Stimulated activated CD4-positive, alpha-beta T cell treated with anti-CD3 and anti-CD28 coated beads, Interleukin-2, amount 100 ng/mL, for 48 hours (primary cell): ENCODE measurements around the gene TMEM259.

Experiments used
- DNase-seq, 2 donors: peaks; one replicate each; pipeline ENCODE4 v3.0.0-alpha.2; 2020

TMEM259 gene

DNA sequence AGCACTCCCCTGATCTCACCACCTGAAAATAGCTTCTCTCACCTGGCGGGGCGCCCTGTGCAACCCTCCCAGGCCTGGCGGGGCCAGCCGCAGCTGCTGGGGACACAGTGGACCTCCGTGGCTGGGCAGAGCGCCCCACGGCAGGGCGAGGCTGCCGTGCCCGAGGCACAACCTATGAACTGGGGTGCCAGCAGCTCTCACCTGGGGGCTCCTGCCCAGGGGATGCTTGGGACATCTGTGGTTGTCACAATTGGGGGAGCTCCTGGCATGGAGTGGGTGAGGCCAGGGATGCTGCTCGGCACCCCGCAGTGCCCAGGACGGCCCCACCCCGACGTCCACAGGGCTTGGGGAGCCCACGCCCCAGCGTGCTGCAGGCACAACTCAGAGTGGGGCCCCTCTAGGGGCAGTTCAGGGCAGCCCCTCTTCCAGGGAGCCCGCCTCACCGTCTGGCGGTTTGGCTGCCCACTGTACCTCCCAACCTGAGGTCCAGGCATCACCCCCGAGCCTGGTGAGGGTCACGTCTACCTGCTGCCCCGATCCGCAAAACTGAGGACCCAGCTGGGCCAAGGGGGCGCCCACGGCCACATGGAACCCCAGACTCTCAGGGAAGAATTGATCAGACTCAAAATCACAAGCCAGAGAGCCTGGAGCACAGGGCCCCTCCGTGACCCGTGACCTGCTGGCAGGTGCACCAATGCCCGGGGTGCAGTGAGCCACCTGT lies 5.7 kb downstream of the TMEM259 start:
- no peak for DNase-seq

DNA sequence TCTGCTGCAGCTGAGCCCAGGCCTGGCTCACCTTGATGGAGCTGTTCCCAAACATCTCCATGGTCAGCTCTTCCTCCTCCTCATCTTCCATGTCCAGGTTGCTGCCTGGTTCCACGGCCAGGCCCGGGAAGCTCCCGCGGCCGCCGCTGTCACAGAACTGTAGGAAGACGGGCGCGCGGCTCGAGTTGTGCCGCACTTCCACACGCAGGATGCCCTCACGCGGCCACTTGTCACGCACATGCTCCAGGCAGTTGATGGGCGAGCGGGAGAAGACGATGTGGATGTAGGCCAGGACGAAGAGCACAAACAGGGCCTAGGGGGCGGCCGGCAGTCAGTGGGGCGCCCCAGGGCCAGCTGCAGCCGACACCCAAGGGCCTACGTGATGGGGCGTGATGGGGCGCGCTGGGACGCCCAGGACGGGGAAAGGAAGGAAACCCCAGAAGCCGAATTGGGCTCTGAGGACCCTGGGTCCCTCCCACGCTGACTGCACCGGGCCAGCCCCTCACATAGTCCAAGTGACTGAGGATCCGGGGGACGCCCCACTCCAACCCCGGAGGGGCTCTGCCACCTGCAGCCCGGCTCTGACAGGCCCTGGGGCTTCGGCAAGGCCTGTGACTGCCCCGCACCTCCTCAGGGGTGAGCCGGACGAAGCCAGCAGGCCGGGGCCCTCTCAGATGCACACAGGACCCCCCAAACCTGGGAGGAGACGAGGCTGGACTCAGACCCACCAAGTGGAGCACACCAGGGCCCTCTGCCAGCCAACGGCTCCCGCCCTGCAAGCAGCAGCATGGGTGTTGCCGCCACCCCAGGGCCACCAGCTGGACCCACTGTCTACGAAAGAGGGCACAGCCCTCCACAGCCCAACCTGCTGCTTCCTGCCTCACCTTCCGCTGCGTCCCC lies 6.5 kb downstream of the TMEM259 start:
- DNase-seq = no peak

DNA sequence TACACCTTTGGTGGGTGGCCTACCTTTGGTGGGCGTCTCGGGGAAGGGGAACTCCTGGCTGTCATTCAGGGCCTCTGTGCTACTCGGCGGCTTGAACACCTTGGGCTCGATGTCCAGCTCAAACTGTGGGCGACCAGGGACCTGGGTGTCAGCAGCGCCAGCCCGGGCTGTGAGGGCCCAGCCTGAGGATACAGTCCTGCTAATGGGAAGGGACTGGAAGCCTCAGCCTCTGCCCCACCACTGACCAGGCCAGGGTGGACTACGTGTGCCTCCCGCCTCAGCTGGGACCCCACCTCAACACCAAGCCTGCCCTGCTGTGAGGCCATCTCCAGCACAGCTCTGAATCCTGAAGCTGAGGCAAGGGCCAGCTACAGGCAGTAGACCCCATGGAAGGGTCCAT lies 7.7 kb downstream of the TMEM259 start:
- no peak for DNase-seq

DNA sequence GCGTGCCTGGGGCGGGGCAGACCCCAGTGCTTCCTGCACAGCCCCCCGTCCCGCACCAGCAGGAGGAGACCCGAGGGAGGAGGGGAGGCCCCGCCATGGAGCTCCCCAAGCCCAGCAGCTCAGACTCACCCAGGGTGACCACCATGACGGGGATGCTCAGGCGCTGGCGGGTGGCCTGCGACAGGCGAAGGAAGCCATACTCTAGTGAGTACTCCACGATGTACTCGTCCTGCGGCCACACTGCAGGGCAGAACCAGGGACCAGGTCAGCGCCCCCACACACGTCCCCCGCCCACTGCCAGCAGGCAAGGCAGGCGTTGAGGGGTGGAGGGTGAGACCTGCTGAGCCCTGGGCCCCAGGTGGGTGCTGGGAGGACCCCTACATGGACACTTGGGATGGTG lies 8.6 kb downstream of the TMEM259 start:
- DNase-seq = no peak

DNA sequence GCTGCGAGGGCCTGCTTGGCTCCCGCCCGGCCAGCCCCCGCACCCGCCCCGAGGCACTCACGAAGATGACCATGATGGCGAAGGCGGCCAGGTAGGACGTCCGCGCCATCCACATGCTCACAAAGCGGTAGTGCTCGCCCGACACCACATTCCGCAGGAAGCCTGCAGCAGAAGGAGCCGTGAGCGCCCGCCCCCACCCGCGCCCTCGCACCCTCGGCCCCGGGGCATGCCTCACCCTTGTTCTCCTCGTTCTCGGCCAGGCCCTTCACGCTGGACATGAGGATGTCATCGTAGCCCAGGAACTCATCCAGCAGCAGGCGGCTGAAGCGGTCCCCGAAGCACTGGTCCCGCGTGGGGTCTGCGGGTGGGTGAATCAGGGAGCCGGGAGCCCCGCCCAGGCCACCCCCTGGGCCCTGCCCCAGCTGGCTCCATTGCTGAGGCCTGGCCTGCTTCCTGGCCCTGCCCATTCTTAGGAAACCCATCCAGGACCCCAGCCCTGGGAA lies 9.0 kb downstream of the TMEM259 start:
- no peak for DNase-seq

DNA sequence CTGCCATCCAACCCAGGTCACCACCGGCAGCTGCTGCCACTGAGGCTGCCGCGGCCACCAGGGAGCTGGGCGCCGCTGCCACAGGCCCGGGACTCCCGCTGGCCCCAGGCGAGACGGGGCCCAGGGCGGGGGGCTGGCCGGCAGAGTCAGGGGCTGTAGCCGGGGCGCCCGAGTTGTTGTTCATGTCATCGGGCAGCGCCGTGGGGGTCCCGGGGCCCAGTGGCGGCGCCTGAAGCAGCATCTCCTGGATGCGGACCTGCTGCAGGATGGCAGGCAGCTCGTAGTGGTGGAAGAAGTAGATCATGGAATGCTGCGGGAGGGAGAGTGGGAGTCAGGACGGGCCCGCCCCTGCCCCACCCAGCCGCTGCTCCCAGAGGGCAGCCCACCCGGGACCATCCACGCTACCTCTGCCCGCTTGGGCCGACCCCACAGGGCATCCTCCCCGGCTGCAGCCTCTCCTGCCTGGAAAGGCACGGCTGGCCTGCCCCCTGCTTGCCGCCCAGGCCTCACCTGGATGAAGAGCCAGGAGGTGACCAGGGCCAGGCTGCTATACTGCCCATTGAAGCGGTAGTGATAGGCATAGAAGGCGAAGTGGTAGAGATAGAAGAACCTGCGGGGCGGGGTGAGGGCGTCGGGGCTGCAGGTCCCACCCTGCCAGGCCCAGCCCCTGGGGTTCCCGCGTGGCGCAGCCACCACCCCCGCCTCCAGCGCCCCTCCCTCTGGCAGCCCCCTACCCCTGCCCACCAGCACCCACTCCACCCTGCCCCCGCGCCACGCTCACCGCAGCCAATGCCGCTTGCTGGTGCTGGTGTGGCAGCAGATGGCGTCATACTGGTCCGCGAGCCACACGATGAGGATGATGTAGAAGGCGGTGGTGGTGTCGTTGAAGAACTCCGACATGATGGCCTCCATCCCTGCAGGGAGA lies 10.1 kb downstream of the TMEM259 start:
- no peak for DNase-seq

DNA sequence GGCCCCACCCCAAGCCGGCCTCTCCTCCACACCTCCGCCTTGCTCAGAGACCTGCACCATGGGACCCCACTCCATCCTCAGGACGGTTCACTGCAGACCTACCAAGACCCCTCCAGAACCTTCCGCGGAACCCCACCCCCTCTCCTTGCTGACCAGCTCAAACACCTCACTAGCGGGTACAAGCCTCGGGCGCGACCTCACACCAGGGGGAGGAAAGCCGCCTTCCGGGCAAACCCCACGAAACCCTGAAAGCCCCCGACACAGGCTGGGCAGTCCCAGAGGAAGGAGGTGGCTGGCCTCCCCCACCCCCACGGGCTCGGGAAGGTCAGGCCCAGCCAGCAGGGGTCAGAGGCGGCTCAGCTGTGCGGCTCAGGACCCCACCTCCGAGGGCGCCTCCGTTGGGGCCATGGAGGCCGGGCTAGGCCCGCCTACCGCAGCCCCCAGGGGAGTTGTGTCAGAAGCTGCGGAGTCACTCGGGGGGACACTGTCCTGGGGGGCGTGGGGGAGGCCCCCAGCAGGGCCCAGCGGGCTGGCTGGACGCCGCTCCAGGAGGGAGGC lies 10.9 kb downstream of the TMEM259 start:
- DNase-seq = no peak

DNA sequence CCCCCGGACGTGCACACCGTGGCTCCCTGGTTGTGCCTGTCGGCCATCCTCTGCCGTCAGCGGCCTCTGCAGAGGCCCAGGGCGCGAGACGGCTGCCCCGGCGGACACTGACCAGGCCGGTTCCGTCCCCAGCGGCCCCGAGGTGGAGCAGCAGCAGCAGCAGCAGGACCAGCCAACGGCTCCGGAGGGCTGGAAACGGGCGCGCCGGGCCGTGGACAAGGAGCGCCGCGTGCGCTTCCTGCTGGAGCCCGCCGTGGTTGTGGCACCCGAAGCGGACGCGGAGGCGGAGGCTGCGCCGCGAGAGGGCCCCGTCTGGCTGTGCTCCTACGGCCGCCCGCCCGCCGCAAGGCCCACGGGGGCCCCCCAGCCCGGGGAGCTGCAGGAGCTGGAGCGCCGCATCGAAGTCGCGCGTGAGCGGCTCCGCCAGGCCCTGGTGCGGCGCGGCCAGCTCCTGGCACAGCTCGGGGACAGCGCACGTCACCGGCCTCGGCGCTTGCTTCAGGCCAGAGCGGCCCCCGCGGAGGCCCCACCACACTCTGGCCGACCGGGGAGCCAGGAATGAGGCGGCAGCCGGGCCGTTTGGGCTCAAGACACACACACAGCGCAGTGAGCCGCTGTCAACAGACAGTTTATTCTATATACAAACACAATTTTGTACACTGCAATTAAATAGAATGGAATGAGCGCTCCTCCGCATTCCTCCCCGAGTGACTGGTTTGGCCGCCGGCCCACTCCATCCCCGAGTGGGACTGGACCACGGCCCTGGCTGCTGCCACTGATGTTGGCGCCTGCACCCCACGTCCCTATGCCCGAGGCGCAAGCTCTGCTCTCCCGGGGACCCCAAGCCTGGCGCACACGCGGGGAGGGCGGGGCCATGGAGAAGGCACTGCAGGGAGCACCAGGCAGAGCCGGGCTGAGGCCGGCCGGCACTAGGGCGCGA lies 11.6 kb downstream of the TMEM259 start:
- DNase-seq = no peak

DNA sequence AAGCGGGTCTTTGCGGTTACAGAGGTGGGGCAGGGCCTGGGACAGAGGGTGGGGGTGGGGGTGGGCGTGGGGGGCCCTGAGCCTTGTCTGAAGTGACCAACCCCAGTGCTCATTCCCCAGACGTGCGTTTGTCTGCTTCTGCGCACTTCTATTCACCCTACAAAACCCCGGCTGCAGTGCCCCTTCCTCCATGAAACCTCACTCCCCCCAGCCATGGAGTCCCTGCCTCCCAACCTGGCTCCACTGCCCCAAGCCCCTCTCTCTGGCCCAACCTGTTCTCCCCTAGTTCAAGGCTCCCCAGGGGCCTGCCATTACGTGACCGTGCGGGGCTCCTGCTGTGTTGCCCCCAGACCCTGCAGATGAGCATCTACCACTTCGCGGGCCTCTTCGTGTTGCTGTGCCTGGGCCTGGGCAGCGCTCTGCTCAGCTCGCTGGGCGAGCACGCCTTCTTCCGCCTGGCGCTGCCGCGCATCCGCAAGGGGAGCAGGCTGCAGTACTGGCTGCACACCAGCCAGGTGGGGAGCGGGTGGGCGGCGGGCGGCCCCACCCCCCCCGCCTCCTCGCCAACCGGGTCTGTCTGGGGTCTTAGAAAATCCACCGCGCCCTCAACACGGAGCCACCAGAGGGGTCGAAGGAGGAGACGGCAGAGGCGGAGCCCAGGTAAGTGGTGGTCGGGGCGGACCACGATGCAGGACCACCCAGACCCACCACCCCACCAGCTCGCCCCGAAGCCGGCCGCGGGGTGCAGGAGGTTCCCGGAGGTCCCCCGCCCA lies 12.5 kb downstream of the TMEM259 start:
- no peak for DNase-seq

DNA sequence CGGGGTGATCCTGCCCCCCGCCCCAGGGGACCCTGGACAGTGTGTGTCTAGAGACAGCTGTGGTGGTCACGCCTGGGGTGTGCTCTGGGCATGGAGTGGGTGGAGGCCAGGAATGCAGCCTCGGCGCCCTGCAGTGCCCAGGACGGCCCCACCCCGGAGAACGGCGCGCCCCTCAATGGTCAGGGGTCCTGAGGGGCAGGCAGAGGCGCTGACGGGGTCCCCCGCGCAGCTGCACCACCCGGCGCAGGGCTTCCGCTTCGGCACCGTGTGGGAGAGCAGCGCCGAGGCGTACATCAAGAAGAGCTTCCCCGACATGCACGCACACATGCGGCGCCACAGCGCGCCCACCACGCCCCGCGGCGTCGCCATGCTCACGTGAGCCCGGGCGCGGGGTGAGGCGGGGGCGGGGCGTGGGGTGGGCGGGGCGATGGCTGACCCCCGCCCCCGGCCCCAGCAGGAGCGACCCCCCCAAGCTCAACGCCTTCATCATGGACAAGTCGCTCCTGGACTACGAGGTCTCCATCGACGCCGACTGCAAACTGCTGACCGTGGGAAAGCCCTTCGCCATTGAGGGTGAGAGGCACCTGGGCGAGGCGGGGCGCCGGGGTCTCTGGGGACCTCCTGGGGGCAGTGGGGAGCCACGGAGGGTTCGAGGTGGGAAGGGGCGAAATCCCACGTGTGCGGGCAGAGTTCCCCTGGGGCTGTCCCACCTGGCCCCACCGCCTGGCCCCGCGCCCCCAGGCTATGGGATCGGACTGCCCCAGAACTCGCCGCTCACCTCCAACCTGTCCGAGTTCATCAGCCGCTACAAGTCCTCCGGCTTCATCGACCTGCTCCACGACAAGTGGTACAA lies 13.3 kb downstream of the TMEM259 start:
- no peak for DNase-seq

DNA sequence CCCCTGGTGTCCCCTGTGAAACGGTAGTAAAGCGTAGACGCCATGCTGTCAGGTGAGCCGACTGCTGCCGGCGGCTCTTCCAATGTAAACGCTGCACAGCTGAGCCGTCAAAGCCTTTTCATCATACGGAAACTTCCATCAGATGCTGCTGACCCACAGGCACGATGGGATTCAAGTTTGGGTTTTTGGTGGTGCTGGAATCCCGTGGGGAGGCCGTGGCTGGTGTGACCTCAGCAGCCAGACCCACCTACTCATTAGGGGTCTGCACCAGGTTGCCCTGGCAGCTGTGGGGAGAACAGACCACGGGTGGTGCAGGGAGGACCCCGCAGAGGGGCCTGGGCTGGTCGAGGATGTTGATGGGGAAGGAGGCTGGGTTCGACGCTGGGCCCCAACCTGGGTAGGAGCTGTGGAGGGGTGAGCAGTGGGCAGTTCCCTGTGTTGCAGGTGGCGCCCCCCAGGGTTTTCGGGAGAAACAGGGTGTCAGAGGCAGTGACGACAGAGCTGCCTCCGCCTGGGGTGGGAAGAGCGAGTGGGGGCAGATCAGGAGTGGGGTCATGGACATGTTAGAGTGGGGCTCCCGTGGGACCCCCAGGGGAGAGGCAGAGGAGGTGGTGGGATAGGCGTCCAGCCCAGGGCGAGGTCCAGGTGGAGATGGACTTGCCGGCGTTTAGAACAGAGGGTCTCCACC lies 14.1 kb downstream of the TMEM259 start:
- DNase-seq = no peak

DNA sequence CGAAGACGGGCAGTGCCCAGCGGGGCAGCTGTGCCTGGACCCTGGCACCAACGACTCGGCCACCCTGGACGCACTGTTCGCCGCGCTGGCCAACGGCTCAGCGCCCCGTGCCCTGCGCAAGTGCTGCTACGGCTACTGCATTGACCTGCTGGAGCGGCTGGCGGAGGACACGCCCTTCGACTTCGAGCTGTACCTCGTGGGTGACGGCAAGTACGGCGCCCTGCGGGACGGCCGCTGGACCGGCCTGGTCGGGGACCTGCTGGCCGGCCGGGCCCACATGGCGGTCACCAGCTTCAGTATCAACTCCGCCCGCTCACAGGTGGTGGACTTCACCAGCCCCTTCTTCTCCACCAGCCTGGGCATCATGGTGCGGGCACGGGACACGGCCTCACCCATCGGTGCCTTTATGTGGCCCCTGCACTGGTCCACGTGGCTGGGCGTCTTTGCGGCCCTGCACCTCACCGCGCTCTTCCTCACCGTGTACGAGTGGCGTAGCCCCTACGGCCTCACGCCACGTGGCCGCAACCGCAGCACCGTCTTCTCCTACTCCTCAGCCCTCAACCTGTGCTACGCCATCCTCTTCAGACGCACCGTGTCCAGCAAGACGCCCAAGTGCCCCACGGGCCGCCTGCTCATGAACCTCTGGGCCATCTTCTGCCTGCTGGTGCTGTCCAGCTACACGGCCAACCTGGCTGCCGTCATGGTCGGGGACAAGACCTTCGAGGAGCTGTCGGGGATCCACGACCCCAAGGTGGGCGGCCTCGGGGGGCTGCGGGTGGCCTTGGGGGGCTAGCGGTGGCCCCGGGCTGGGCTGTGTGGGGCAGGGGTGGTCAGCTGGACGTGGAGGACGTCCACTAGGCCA lies 15.9 kb downstream of the TMEM259 start:
- DNase-seq = no peak

DNA sequence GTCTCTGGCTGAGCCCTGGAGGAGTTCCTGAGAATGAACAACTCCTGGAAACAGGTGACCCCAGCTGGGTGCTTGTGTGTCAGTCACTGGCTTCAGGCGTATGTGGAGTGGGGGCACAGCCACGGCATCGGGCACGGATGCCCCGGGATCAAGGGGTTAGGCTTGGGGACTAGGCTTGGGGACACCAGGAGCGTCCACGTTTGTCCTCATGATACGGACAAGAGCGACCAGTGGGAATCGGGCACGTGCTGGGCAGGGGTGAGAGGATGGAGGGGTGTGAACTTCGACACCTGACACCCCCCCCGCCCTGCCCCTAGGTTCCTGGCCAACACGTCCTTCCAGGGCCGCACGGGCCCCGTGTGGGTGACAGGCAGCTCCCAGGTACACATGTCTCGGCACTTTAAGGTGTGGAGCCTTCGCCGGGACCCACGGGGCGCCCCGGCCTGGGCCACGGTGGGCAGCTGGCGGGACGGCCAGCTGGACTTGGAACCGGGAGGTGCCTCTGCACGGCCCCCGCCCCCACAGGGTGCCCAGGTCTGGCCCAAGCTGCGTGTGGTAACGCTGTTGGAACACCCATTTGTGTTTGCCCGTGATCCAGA lies 16.6 kb downstream of the TMEM259 start:
- no peak for DNase-seq

DNA sequence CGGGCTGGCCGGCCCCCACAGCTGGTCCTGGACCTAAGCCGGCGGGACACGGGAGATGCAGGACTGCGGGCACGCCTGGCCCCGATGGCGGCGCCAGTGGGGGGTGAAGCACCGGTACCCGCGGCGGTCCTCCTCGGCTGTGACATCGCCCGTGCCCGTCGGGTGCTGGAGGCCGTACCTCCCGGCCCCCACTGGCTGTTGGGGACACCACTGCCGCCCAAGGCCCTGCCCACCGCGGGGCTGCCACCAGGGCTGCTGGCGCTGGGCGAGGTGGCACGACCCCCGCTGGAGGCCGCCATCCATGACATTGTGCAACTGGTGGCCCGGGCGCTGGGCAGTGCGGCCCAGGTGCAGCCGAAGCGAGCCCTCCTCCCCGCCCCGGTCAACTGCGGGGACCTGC lies 17.6 kb downstream of the TMEM259 start:
- no peak for DNase-seq

DNA sequence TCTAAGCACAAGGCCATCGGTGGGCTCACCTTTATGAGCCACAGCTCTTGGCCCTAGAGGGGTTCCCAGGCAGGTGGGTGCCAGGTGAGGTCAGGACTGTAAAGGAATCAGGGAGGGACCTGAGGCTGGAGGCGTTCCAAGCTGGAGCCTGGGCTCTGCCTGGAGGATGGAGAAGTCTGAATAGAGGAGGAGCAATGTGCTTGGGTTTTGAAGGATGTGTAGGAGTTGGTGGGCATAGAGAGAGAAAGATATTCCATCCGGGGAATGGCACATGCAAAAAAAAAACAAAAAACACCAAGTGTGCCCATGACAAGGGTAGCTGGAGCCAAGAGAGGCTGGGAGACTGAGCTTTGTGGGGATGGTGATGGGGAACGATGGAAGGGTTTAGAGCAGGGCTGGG lies 18.3 kb downstream of the TMEM259 start:
- no peak for DNase-seq

DNA sequence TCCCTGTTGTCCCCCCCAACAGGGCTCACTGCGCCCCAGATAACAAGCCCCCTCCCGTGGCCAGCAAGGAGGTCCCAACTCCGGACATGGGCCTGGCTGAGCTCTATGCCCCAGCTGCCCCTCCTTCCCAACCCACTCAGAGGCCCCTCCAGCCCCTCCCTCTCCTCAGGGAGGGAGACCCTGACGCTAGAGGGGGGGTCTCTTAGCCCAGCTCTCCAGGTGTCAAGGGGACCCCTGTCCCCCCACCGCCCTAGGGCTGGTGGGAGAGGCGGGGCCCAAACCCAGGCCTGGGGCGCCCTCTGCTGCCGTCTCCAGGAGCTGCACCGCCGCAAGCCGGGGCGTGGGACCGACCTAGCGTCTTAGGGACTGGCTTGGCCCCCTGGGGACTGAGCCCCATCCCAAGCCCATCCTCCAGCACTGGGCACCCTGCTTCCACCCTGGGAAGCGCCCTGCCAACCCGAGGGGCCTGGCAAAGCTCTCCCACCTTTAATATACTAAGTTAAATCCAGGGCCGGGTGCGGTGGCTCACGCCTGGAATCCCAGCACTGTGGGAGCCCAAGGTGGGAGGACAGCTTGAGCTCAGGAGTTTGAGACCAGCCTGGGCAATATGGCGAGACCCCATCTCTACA lies 19.3 kb downstream of the TMEM259 start:
- peak; percentile 74 to 82 for DNase-seq
